ENCODE results near the gene KRTAP5-2. TPM values are rescaled to one million over a fixed set of nuclear protein-coding genes. Genes with fewer than 3 reads are reported as not detected.
A peak's percentile ranks its signal among the peaks of the same experiment; 100 is the strongest.

The KRTAP5-2 gene
- total and polyA plus RNA-seq, 2 of the 4 experiments (the other 2 are of a cell fraction): not detected

DNA sequence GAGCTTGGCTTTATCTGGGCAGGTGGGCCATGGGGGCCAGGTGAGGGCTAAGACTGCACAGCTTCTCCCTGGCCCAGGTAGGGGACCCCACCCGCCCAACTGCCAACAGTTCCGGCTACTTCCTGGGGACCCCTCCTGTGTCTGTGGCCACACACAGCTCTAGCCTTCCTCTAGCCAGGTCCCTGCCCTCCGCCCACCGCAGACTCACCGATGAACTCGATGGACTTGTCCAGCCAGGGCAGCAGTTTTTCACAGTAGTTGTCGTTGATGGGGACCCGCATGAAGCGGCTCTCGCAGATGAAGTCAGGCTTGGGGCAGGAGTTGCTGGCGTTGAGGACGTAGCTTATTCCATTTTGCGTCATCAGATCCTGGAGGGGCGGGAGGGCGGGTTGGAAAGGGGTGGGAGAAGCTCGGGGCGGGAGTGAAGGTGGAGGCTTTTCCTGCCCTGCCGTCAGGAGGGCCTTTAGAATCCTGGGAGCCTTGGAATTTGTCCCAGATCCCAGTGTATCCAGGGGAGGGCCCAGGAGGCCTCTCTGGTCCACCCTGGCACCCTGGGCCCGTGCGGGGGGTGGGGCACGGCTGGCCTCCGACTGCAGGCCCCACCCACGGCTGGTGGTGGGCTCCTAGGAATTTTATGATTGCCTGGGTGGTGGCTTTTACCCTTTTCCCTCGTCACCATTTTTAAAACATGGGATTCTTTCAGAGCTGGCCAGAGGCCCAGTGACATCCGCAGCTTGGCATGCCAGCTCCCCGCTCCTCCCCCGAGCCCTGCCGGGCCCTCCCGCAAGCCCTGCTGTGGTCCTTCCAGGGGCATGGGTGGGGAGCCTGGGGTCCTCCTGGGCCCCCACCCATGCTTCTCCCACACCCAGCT lies 40.0 kb downstream of the KRTAP5-2 start (continued):
- TF ChIP-seq RCOR1 (IDR thresholded peaks at IDR 0.05; ENCODE audit: insufficient replicate concordance, low read length) (no peak), CEBPB (IDR thresholded peaks at IDR 0.05; ENCODE audit: low read depth, low read length) (no peak), BHLHE40 (IDR thresholded peaks at IDR 0.05; ENCODE audit: low read depth, low read length) (peak; percentile 63; the same call in 1 of the 2 replicates)
